ENCODE results near the gene REELD1. TPM values are rescaled to one million over a fixed set of nuclear protein-coding genes. Genes with fewer than 3 reads are reported as not detected.

Gene REELD1
- total and polyA plus RNA-seq, 2 donors (not counting 3 experiments of a cell fraction or from before 2014, with no cell fraction given), result not detected

DNA sequence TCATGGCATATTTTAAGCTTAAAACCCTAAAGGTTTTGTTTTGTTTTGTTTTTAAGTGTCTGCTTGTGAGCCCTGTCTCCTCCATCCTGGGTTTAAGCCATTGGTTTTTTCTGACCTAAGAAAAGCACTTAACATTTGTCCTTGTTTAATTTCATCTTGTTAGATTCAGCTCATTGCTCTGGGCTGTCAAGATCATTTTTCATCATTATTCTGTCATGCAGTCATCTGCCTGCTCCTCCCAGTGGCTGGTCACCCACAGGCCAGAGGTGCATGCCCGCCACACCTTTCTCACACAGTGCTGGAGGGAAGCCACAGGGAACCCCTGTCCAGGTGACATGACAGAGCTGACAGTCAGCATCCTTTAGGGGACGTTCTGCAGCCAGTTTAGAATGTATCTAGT is 11.7 kb upstream of the REELD1 start:
- FAIRE-seq (no peak), DNase-seq (ENCODE audit: low read depth, low spot score) (no peak)
- Histone ChIP-seq H3K36me3 (ENCODE audit: control insufficient read depth in 2 of 2, extremely low read depth in 1 of 2, insufficient read depth in 2 of 2, low read length in 2 of 2) (no peaks in the 10 kb centered on the region), H3K9ac (replicated peaks; ENCODE audit: extremely low read depth, insufficient read depth, low read length) (no peak overlapping the region), H3K79me2 (ENCODE audit: control insufficient read depth, insufficient read depth, low read length) (no peaks in the 10 kb centered on the region), H3K4me2 (ENCODE audit: insufficient read depth, low read length) (no peak overlapping the region), H2AFZ (ENCODE audit: low read depth, low read length) (no peak overlapping the region), H3K27ac (ENCODE audit: insufficient read depth, low read depth, low read length) (no peak overlapping the region), H3K4me3 (replicated peaks in 1 of 3; ENCODE audit: insufficient read depth in 1 of 3, low read depth in 1 of 3, low read length in 3 of 3) (no peak overlapping the region), H3K9me3 (replicated peaks; ENCODE audit: control insufficient read depth, insufficient read depth, low read length) (no peaks in the 10 kb centered on the region), H3K9me1 (replicated peaks; ENCODE audit: control insufficient read depth, extremely low read depth, insufficient read depth, low read length) (no peaks in the 10 kb centered on the region), H3K27me3 (ENCODE audit: control insufficient read depth in 2 of 2, insufficient read depth in 2 of 2, low read length in 2 of 2) (peaks cover 0 to 3% of the 10 kb centered on the region in 2 experiments), H4K20me1 (replicated peaks; ENCODE audit: control insufficient read depth, extremely low read depth, insufficient read depth, low read length) (no peaks in the 10 kb centered on the region), H3K4me1 (ENCODE audit: control insufficient read depth, extremely low read depth, insufficient read depth, low read length) (no peaks in the 10 kb centered on the region)
- dilution Hi-C loops (cut with MboI; ENCODE audit: extremely low pct_ligation_motif_present, low sequenced_read_pairs), result no loop called here
- intact Hi-C loops (cut with micrococcal nuclease), result no loop called here
- TF ChIP-seq POLR2A (IDR thresholded peaks at IDR 0.05; ENCODE audit: low read depth, low read length) (no peak), EZH2 (IDR thresholded peaks at IDR 0.05; ENCODE audit: borderline replicate concordance, low read depth, low read length, severe bottlenecking) (no peak), GATA2 (IDR thresholded peaks at IDR 0.05; ENCODE audit: insufficient read depth, insufficient read length, low read depth, low read length) (no peak), FOS (IDR thresholded peaks at IDR 0.05; ENCODE audit: borderline replicate concordance, insufficient read depth, low read length) (no peak), POLR2AphosphoS5 (IDR thresholded peaks at IDR 0.05; ENCODE audit: insufficient read depth, low read depth, low read length) (no peak), CTCF (IDR thresholded peaks at IDR 0.05; ENCODE audit: extremely low read depth in 1 of 2, insufficient read depth in 1 of 2, low read depth in 1 of 2, low read length in 2 of 2) (no peak), MAX (IDR thresholded peaks at IDR 0.05; ENCODE audit: insufficient read depth, insufficient read length) (no peak)
- POLR2A ChIA-PET, result no interaction called here
- CTCF ChIA-PET, result interaction anchor here (0.7 kb wide), 1 partner anchor 108 kb away, joined by 3 read pairs; no protein-coding TSS in a partner anchor
- BruUV-seq (replicated peaks), result no TSS peak

Measured in endothelial cell of umbilical vein (primary cell).